CD4-positive, alpha-beta T cell treated with Interleukin-21 for 1 hour (primary cell): ENCODE measurements around the gene FGB.

Experiments
- DNase-seq: peaks from one replicate; pipeline ENCODE4 v3.0.0-alpha.2; 2020

Gene FGB

DNA sequence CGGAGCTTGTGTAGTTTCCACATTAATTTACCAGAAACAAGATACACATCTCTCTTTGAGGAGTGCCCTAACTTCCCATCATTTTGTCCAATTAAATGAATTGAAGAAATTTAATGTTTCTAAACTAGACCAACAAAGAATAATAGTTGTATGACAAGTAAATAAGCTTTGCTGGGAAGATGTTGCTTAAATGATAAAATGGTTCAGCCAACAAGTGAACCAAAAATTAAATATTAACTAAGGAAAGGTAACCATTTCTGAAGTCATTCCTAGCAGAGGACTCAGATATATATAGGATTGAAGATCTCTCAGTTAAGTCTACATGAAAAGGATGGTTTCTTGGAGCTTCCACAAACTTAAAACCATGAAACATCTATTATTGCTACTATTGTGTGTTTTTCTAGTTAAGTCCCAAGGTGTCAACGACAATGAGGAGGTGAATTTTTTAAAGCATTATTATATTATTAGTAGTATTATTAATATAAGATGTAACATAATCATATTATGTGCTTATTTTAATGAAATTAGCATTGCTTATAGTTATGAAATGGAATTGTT, at the start of gene FGB:
TSS of gene FGB (plus strand) at position 315 of the 558 bp plus-strand sequence. CDS start at position 323, 8 bp downstream.
- no peak for DNase-seq

- no peak for DNase-seq
Measured at GRCh38 chr4:154516318-154517029, 46.3 kb upstream of the FGB start.

DNA sequence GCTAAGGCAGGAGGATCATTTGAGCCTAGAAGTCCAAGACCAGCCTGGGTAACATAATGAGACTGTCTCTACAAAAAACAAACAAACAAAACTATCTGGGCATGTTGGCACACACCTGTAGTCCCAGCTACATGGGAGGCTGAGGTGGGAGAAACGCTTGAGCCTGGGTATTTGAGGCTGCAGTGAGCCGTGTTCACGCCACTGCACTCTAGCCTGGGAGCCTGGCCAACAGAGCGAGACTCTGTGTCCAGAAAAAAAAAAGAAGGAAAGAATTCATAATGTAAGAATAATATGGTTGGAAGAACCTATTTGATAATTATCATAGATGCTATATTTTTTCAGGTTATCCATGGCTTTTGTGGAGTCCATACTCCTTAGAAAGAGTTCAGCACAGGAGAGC, 45.2 kb upstream of the FGB start:
- DNase-seq = no peak

- DNase-seq = no peak
Measured at GRCh38 chr4:154519214-154519613, 43.6 kb upstream of the FGB start.

DNA sequence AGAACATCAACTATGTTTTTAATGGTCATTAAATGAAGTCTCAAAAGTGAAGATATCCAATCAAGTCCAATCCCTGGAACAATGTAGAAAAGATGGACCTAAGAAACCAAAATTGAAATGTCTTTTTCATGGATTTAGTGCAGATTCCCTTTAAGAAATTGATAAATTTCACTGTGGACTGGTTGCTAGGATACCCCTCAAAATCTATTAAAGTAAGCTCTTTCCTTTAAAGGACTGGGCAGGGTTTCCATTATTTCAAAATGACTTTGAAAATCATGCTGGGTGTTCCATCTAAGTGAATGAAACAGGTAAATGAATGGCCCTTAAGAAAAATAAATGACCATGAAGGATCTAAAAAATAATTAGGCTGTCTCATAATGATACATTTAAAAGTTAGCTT, 41.2 kb upstream of the FGB start:
- DNase-seq = no peak

DNA sequence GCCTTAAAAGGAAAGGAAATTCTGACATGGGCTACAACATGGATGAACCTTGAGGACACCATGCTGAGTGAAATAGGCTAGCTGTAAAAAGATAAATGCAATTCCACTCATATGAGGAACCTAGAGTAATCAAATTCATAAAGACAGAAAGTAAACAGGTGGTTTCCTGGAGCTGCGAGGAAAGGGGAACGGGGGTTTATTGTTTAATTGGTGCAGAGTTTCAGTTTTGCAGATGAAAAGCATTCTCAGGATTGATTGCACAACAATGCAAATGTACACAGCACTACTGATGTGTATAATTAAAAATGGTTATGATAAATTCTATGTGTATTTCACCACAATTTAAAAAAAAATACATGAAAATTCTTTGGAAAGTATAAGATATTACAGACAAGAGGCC, 36.7 kb upstream of the FGB start:
- no peak for DNase-seq

DNA sequence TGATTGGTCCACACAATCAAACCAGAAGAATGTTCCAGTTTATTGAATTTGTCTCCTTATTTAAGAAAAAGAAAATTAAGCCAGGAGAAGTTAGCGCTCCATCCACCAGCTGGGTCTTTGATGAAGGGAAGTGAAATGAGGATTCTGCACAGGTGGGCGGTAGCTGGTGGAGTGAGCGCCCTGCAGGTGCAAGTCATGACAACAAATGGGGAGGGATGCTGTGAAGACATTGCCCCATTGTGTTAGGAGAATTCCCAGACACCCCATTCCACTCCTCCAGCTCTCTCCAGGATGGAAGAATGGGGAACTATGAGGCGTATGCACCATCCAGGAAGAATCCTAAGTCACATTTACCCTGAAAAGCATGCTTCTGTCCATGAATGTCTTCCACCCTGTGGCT, 35.5 kb upstream of the FGB start:
- DNase-seq = no peak

DNA sequence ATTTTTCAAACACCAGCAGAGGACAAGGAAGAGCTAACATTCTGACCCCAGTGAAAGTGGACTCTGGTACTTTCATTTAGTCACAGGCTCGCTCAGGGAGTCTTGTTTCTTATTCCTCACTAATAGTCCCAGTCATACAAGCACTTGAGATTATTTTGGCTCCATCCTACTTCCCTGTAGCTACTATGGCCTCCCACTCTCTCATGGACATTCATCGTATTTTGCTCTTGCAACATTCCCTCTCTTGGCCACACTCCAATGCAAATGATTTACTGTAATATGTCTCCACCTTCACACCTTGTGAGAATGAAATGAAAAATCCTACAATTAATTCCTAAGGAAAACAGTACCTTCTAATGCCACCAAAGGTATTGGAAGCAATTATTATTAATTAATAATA, 33.9 kb upstream of the FGB start:
- DNase-seq = no peak

GRCh38 chr4:154529728-154530519, 32.9 kb upstream of the FGB start:
- no peak for DNase-seq

DNA sequence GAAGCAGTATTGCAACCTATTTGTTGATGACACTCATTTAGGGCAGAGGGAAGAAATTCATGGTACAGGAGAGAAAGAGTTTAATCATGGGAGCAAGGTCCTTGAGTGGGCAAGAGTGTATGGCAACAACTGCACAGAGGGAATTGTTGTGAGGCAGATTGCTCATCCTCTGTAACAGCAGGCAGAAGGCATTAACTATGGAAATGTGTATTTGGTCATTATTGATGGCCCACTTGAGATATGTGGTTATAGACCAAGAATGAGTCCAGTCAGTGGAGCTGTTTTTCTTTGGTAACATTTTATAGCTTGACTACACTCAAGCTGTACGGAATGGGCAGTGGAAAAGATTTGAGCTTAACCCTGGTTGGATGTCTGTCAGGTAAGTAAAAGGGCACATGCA, 28.5 kb upstream of the FGB start:
- DNase-seq = no peak

DNA sequence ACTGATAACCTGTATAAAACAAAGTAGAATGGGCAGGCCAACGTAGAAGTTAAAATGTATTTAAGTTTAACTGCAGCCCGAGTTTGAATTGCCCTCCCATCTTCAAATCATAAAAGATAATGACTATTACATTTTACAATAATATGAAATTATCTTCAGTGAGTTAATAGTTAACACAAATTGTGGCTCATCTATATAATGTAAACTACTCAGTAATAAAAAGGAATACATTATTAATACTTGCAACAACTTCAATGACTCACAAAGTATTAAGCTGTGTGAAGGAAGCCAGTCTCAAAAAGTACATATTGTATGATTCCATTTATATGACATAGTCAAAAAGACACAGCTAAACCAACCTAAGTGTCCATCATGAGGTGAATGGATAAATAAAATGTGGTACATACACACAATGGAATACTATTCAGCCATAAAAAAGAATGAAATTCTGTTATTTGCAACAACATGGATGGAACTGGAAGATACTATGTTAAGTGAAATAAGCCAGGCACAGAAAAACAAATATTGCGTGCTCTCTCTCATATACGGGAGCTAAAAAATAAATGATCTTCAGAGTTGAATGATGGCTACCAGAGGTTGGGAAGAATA, 20.4 kb upstream of the FGB start:
- DNase-seq = no peak

- no peak for DNase-seq
Measured at GRCh38 chr4:154545689-154546088, 17.1 kb upstream of the FGB start.

- DNase-seq = peak; percentile 96
Measured at GRCh38 chr4:154549894-154550790, 12.7 kb upstream of the FGB start, which contains the start of gene PLRG1. Gene PLRG1, minus strand, starts transcription at chr4:154550400. Its CDS starts 92 bp downstream, at chr4:154550308.

DNA sequence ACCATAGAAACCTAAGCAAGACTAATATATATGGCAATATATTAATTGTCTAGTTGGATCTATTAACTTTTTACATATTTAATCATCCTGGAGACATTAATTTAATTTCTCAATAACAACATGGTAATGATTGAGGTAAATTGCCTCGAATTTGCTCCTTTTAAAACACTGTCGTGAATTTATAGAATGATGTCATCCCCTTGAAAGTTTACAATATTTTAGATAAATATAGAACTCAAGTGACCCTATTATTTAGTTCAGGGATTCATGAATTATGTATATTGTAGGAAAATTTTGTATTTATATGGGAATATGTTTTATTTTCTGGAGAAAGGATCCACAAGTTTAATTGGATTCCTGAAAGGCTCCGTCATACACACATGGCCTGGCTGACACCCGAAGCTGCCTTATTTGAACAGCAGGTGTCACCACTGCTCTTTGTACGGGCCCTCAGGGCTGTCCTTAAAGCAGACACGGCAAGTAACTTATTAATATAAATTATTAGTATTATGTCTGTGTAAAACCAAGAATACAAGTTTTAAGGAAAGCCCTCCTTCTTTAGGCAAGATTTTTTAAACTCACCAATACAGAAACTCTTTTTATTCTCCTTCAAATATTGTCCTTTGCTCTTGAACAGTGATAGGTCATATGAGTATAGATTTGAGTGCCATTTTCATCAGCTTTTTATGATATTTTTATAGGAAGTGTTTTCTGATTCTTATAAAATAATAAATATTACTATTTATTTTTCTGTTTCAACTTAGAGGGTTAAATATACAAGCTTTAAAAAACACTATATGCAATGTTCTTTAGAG, 10.7 kb upstream of the FGB start:
- peak; percentile 83 for DNase-seq

- no peak for DNase-seq
Measured at GRCh38 chr4:154559141-154559493, 3.7 kb upstream of the FGB start.

DNA sequence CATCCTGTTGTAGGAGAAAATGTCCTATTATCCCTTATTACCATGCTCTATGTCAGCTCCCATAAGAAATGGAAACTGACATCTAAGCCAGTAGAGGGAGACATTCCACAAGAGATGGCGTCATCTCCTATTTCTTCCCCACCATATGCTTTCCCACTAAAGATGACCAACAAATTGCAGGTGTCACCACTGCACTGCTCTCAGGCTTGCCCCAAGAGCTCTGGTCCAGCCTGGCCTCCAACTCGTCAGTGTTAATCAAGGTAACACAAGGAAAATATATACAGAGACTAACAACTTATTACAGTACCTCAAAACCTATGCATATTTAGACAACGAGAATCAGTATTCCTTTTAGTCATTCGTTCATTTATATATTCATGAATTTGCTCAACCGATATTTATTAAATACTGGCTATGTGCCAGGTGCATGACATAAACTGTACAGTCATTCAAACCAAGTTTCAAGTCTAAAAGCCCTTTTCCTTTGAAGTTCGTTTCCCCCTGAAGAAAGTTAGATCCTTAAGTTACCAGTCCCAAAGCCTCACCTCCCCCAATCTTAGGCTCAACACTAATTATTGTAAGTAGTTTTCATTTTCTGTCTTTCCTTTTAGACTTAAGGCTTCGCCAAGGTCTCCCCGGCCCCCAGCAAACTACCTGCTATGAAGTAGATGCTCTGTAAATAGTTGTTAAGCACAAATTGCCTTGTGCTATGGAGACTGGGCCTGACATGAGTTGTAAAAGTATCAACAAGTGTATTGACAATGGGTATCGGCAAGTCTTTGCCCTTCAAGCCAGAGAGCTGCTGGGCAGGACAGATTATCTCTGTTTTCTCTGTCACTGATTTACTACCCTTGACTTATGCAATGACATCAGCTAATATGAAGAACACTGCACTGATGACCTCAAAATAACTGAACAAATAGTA, 3.1 kb upstream of the FGB start:
- DNase-seq = peak; percentile 22

- DNase-seq = no peak
Measured at GRCh38 chr4:154560419-154560801, 2.4 kb upstream of the FGB start.

GRCh38 chr4:154560824-154561231, 2.0 kb upstream of the FGB start:
- DNase-seq = no peak

DNA sequence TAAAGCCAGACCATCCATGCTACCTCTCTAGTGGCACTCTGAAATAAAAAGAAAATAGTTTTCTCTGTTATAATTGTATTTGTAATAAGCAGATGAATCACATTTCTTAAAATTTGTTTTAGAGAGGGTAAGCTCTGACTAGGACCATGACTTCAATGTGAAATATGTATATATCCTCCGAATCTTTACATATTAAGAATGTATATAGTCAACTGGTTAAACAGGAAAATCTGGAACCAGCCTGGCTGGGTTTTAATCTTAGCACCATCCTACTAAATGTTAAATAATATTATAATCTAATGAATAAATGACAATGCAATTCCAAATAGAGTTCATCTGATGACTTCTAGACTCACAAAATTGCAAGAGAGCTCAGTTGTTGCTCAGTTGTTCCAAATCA, 1.5 kb downstream of the FGB start:
- DNase-seq = no peak

DNA sequence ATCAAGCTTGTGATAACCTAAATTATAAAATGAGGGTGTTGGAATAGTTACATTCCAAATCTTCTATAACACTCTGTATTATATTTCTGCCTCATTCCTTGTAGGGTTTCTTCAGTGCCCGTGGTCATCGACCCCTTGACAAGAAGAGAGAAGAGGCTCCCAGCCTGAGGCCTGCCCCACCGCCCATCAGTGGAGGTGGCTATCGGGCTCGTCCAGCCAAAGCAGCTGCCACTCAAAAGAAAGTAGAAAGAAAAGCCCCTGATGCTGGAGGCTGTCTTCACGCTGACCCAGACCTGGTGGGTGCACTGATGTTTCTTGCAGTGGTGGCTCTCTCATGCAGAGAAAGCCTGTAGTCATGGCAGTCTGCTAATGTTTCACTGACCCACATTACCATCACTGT, 2.9 kb downstream of the FGB start:
- no peak for DNase-seq
